ENCODE measurements around the gene HAGH.

GRCh38 chr16:1826691-1827573, at the start of gene HAGH, which contains the start of gene FAHD1:
- TF ChIP-seq CTCF (conservative IDR thresholded peaks at IDR 0.05 in 1 of 2, IDR thresholded peaks at IDR 0.05 in 1 of 2; ENCODE audit: extremely low read depth in 1 of 2, insufficient read depth in 1 of 2, low read depth in 1 of 2, low read length in 2 of 2) = no peak
- TF ChIP-seq EZH2 (IDR thresholded peaks at IDR 0.05; ENCODE audit: borderline replicate concordance, low read length) = no peak
